ENCODE data around the gene THOC6. TPM values are rescaled to one million over a fixed set of nuclear protein-coding genes. Genes with fewer than 3 reads are reported as not detected.

Gene THOC6
- total and polyA plus RNA-seq, 2 donors (not counting 1 experiment from before 2014, with no cell fraction given): 28.5 to 52.2 TPM

DNA sequence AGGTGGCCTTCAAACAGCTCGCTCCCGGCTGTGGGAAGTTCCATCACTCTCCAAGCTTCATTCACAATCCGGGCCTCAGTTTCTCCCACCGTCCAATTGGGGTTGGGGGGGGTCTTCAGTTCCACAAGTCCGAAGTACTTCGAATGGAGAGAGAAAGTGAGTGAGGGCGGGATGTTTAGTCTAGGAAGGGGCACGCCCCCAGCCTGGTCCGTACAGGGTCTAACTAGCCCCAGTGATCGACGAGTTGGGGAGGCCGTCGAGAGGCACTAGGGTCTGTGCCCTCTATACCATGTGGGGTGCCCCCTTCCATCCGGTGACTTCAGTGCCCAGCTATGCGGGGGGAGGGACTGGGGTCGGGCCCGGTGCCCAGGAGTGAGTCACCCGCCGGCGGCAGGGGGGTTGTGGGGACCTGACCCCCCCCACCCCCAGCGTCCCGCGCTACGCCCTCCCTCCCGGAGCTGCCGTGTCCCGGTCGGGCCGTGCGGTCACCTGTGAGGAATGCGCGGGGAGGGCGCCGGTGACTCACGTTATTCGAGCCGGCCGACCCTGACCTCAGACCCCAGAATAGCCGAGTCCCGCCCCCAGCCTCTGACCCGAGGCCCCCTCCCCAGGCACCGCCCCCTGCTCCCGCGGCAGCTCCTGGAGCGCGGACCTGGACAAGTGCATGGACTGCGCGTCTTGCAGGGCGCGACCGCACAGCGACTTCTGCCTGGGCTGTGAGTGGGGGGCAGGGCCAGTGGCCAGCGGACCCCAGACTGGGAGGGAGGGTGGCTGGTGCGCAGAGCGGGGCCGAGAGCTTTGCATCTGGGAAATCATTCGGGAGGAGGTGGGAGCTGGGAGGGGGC, 3.0 kb upstream of the THOC6 start:
- Mint-ChIP-seq H3K4me3 (peak overlapping the region; percentile 90), H3K27me3 (peaks cover 9% of the 10 kb centered on the region), H3K4me1 (peaks cover 44% of the 10 kb centered on the region), H3K27ac (peak overlapping the region; percentile 88), H3K9me3 (ENCODE audit: insufficient read depth) (no peaks in the 10 kb centered on the region)
- peaks cover 8% of the 10 kb centered on the region for H3K79me2 ChIP-seq (ENCODE audit: control insufficient read depth, insufficient read depth, low read length)
- no peak for ATAC-seq (ENCODE audit: low read depth)
- peak overlapping the region; percentile 70 for H3K9ac ChIP-seq (ENCODE audit: low read length)
- H2AFZ ChIP-seq (ENCODE audit: insufficient read depth, low read depth, low read length, poor library complexity, severe bottlenecking): peak overlapping the region; percentile 58
- WGBS (ENCODE audit: insufficient coverage): 2% methylated on average over 50 of the region's 57 CpGs
- H4K20me1 ChIP-seq (ENCODE audit: control insufficient read depth, insufficient read depth, low read length, poor library complexity, severe bottlenecking): peaks cover 11% of the 10 kb centered on the region
- peak overlapping the region; percentile 48 to 68 (median 59) for H3K4me3 ChIP-seq (ENCODE audit: control extremely low read depth in 1 of 5, extremely low read depth in 1 of 5, insufficient read depth in 1 of 5, low read depth in 2 of 5, low read length in 4 of 5)
- H3K4me1 ChIP-seq (ENCODE audit: control insufficient read depth in 2 of 2, insufficient read depth in 2 of 2, low read length in 2 of 2): peaks cover 37 to 54% of the 10 kb centered on the region in 2 donors
- no peak for DNase-seq
- H3K36me3 ChIP-seq (replicated peaks in 1 of 2; ENCODE audit: control extremely low read depth in 1 of 2, control insufficient read depth in 1 of 2, extremely low read depth in 1 of 2, insufficient read depth in 2 of 2, low read length in 1 of 2): peaks cover 0 to 3% of the 10 kb centered on the region in 2 experiments
- POLR2A ChIA-PET: interaction anchor here (0.6 to 1.4 kb wide), 4 partner anchors 15 to 138 kb away, joined by 4 to 5 read pairs (median 4); no protein-coding TSS in a partner anchor
- H3K9me3 ChIP-seq (ENCODE audit: control extremely low read depth in 1 of 3, control insufficient read depth in 2 of 3, insufficient read depth in 1 of 3, low read length in 2 of 3): peaks cover 0 to 4% (median 0%) of the 10 kb centered on the region in 3 donors
- H3K27ac ChIP-seq (ENCODE audit: low read length in 2 of 2): no peak overlapping the region
- intact Hi-C loops (cut with micrococcal nuclease): loop anchor here (1.0 to 10.0 kb wide), 9 partner anchors 7 to 1716 kb away; partner anchors contain the start of genes PAQR4, SRRM2, UBE2I and ZNF174
- H3K4me2 ChIP-seq (replicated peaks; ENCODE audit: low read depth, low read length, poor library complexity, severe bottlenecking): peak overlapping the region; percentile 82
- TF ChIP-seq, protein P1, sequence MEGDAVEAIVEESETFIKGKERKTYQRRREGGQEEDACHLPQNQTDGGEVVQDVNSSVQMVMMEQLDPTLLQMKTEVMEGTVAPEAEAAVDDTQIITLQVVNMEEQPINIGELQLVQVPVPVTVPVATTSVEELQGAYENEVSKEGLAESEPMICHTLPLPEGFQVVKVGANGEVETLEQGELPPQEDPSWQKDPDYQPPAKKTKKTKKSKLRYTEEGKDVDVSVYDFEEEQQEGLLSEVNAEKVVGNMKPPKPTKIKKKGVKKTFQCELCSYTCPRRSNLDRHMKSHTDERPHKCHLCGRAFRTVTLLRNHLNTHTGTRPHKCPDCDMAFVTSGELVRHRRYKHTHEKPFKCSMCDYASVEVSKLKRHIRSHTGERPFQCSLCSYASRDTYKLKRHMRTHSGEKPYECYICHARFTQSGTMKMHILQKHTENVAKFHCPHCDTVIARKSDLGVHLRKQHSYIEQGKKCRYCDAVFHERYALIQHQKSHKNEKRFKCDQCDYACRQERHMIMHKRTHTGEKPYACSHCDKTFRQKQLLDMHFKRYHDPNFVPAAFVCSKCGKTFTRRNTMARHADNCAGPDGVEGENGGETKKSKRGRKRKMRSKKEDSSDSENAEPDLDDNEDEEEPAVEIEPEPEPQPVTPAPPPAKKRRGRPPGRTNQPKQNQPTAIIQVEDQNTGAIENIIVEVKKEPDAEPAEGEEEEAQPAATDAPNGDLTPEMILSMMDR (IDR thresholded peaks at IDR 0.05): no peak
- no peak for TF ChIP-seq EZH2 (IDR thresholded peaks at IDR 0.05; ENCODE audit: borderline replicate concordance, insufficient read depth, low read depth, low read length, poor library complexity, severe bottlenecking)
- H3K27me3 ChIP-seq (replicated peaks in 1 of 4; ENCODE audit: control extremely low read depth in 1 of 4, control insufficient read depth in 3 of 4, insufficient read depth in 4 of 4, low read length in 3 of 4): peaks cover 0 to 19% (median 8%) of the 10 kb centered on the region in 4 experiments
- CTCF ChIA-PET: interaction anchor here (1.5 to 6.9 kb wide), 5 partner anchors 8 to 109 kb away, joined by 5 to 61 read pairs (median 18); no protein-coding TSS in a partner anchor

Data from B cell (primary cell).